GM18867 (cell line): Measurements from ENCODE around the gene CLEC10A.
"Not testable (repeated sequence)": the region's sequence is repeated elsewhere in the genome, so short reads cannot be mapped to it uniquely, and the experiment has no call there.

Experiments used
- ATAC-seq: cut with Tn5 transposase; IDR thresholded peaks from one replicate; pipeline ENCODE4 v1.9.1; 2021; ENCODE audit warnings: mild to moderate bottlenecking, moderate library complexity; ENCODE audit not compliant: unreplicated experiment

The CLEC10A gene

GRCh38 chr17:7109461-7110322 is 29.6 kb upstream of the CLEC10A start:
- no peak for ATAC-seq

GRCh38 chr17:7108981-7109380 is 28.9 kb upstream of the CLEC10A start:
- no peak for ATAC-seq

- no peak for ATAC-seq
These were observed 28.5 kb upstream of the CLEC10A start for GRCh38 chr17:7108560-7108925.

GRCh38 chr17:7107795-7108559 is 27.9 kb upstream of the CLEC10A start:
- no peak for ATAC-seq

GRCh38 chr17:7107012-7107754 is 27.1 kb upstream of the CLEC10A start:
- ATAC-seq: no peak

DNA sequence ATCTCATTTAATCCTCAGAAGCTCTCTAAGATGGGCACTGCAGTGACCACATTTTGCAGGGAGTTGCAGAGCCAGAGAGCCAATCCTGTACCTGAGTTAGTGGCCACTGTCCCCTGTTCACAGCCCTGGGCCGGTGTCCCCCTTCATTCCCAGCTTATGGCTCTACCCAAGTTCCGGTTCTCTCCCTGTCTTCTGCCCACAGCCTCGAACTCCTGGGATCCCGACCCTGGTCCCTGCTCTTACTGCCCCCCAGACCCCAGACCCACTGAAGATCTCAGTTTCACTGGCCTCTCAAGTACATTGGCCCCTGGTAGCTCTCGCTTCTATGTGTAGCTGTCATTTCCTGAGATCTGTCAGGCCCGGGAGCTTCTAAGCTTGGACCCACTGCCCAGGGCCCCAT is 22.4 kb upstream of the CLEC10A start:
- ATAC-seq: no peak

- ATAC-seq: no peak
These were observed 21.5 kb upstream of the CLEC10A start for GRCh38 chr17:7101531-7101930.

DNA sequence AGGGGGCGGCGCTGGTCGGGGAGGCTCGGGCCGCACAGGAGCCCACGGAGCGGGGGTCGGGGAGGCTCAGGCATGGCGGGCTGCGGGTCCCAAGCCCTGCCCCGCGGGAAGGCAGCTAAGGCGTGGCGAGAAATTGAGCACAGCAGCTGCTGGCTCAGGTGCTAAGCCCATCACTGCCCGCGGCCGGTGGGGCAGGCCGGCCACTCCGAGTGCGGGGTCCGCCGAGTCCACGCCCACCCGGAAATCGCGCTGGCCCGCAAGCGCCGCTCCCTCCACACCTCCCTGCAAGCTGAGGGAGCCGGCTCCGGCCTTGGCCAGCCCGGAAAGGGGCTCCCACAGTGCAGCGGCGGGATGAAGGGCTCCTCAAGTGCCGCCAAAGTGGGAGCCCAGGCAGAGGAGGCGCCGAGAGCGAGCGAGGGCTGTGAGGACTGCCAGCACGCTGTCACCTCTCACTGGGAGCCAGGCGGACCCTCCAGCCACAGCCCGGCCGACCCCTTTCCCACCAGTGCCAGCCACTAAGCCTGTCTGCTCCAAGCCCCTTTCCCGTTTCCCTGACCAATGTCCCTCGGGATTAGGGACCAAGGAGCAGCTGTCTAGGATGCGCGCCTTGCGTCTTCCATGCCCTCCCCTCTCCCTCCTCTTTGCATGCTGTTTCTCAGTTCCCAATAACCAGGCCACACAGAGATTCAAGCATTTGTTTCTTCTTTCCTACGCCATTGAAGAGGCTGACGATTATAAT is 20.8 kb upstream of the CLEC10A start:
- ATAC-seq: not testable (repeated sequence)

DNA sequence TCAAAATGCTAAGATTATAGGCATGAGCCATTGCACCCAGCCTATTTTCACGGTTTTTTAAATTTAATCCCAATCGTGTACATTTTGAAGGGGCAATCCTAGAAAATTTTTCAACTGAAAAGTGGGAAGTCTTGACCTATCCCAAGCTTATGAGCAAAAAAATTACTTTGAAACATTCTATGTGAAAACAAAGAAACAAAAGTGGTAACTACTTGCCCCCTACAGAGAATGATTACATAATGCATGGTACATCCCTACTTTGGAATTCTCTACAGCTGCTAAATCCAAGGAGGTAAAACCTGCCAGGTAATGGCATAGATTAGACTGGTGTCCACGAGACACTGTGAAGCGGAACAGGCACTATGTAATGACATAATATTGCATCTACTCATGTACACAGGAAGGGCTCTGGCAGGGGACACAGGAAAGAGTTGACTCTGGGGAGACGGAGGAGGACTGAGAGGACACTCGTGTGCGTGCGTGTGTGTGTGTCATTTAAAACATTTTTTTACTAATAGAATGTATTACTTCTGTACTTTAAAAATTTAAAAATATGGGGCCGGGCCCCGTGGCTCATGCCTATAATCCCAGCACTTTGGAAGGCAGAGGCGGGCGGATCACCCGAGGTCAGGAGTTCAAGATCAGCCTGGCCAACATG is 18.9 kb upstream of the CLEC10A start:
- ATAC-seq: no peak

DNA sequence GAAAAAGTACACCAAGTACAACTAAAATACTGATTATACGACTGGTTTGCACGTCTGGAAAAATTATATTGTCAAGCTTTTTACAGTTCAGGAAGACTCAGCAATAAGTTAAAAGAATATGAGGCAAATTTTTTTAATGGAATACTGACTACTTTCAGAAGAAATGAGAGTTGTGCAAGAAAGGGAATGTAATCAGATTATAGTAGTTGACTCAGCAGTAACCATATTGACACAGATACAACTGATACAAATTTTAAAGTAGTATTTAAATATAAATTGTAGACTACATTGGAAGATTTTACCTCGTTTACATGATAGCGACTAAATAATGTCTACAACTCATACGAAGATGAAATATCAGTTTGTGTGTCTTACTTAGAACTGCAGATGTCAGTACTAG is 17.9 kb upstream of the CLEC10A start:
- no peak for ATAC-seq

DNA sequence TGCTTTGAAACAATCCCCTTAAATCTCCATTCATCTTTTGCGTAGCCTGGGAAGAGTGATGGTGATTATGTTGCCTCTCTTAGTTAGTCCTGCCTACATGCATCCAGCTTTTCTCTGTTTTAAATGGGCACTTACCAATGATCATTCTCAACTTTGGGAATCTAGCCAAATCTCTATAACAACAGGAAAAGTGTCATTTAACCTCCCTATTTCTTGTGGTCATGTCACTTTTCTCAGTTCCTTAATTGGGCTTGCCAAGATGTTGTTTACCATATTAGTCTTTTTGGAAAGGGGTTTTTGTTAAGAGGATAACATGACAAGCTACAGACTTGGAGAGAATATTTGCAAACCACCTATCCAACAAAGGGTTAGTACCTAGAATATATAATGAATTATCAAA is 15.6 kb upstream of the CLEC10A start:
- no peak for ATAC-seq

DNA sequence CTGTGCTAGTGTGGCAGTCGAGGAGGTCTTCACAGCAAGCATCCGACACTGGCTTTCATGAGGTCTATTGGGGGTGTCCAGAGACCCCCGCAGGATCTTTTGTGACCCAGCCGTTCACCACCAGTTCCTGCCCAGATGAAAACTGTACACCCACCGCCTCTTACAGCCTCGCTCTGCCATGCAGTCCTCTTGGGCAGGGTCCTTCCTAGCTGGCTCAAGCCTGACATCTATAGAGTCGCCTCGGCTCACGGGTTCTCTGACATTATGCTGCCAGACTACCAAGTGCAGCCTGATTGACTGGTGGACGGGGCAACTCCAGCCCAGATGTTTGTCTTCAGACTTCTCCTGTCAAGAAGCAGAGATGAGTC is 14.6 kb upstream of the CLEC10A start:
- no peak for ATAC-seq

DNA sequence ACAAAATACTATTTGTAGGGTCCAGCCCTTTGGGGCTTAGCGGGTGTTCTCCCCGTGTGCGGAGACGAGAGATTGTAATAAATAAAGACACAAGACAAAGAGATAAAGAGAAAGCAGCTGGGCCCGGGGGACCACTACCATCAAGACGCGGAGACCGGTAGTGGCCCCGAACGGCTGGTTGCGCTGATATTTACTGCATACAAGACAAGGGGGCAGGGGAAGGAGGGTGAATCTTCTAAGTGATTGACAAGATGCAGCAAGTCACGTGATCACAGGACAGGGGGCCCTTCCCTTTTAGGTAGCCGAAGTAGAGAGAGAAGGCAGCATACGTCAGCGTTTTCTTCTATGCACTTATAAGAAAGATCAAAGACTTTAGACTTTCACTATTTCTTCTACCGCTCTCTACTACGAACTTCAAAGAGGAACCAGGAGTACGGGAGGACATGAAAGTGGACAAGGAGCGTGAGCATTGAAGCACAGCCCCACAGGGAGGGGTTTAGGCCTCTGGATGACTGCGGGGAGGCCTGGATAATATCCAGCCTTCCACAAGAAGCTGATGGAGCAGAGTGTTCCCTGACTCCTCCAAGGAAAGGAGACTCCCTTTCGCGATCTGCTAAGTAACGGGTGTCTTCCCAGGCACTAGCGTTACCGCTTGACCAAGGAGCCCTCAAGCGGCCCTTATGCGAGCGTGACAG is 11.4 kb upstream of the CLEC10A start:
- not testable (repeated sequence) for ATAC-seq

GRCh38 chr17:7089570-7089969 is 9.5 kb upstream of the CLEC10A start:
- ATAC-seq: not testable (repeated sequence)

DNA sequence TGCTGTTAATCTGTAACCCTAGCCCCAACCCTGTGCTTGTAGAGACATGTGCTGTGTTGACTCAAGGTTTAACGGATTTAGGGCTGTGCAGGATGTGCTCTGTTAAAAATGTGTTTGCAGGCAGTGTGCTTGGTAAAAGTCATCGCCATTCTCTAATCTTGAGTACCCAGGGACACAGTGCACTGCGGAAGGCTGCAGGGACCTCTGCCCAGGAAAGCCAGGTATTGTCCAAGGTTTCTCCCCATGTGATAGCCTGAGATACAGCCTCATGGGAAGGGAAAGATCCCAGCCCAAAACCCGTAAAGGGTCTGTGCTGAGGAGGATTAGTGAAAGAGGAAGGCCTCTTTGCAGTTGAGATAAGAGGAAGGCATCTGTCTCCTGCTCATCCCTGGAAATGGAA is 8.4 kb upstream of the CLEC10A start:
- ATAC-seq: not testable (repeated sequence)

DNA sequence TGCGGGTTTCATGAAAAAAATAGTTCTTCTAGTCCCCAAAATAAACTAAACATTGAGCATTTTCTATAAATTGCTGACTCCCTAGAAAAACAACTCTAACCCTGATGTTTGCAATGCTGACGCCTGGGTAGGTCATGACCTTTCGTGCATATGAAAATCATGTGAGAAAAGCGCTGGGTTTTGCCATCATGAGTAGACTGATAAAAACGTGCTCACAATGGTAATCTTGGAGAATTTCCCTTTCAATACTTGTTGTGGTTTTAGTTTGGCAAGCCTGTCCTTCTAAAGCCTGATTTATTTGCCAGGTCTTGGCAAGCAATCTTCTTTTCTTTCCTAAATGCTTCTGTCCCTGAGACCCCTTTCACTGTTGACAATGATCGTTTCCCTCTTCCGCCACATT is 4.0 kb upstream of the CLEC10A start:
- no peak for ATAC-seq

- ATAC-seq: no peak
These were observed 3.5 kb upstream of the CLEC10A start for GRCh38 chr17:7083592-7083991.

GRCh38 chr17:7081341-7082062 is 1.5 kb upstream of the CLEC10A start:
- no peak for ATAC-seq

DNA sequence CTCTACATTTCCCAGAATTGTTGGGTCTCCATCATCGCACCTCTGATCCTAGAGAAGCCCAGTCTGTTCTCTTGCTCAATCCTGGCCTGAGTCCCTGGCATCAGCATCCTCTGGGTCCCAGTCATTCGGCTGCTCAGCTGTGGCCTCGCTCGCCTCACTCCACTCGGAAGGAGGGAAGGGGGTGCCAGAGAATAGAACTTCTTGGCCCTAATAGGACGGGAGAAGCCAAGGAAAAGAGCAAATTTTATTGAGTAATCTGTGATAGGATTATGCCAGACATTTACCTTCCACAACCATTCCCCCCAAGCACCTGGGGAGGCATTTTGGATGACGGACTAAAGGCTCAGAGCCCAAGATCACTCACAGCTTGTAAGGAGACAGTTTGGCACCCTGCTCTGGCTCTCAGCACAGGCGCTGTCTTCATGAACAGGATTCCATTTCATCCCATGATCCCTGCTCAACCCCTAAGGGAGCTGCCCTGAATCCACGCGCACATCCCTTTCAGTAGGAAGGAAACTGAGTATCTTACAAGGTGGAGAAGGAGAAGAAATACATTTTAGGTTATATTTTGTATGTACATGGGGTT is 498 bp upstream of the CLEC10A start:
- no peak for ATAC-seq
